Endothelial cell of umbilical vein (primary cell): ENCODE measurements around the gene HMGCL. TPM values are rescaled to one million over a fixed set of nuclear protein-coding genes. Genes with fewer than 3 reads are reported as not detected.

Source experiments
- BruUV-seq: library from RNA; stranded (reverse); fragments of 400-500 nt; replicated peaks from 2 replicates; lab custom pipeline; 2021; lab: Mats Ljungman, UMichigan
- CTCF ChIA-PET: fragments of 300-600, 350-600 bp; sonication (Branson Sonifier 250); formaldehyde crosslinking; loops from one replicate; lab custom pipeline; 2021; ENCODE audit warnings: antibody characterized with exemption, inconsistent platforms; lab: Charles Lee
- POLR2A ChIA-PET: fragments of 300-600, 350-600 bp; sonication (Branson Sonifier 250); formaldehyde crosslinking; loops from one replicate; lab custom pipeline; 2021; ENCODE audit warnings: antibody characterized with exemption, inconsistent platforms; lab: Charles Lee
- DNase-seq: peaks from one replicate; pipeline ENCODE4 v3.0.0-alpha.2; 2011; ENCODE audit warnings: low read depth, low spot score
- FAIRE-seq: peaks from 2 replicates; lab custom pipeline; 2011; peaks lifted over from hg19 to GRCh38; lab: Jason Lieb, UNC
- H2AFZ ChIP-seq: 2 replicates; pipeline ENCODE4 v1.6.0; 2012; ENCODE audit warnings: low read depth, low read length, control low read depth, inconsistent platforms
- H3K27ac ChIP-seq: 2 replicates; pipeline ENCODE4 v1.5.1; 2011; ENCODE audit warnings: low read depth, mild to moderate bottlenecking, control low read depth, low read length, moderate library complexity; ENCODE audit not compliant: insufficient read depth
- H3K27me3 ChIP-seq, 2 experiments: 2 replicates each; pipeline versions ENCODE4 v1.6.0 to v1.6.1; 2011; ENCODE audit warnings: low read length in 2 of 2, mixed read lengths in 1 of 2; ENCODE audit not compliant: control insufficient read depth in 2 of 2, insufficient read depth in 2 of 2
- H3K36me3 ChIP-seq, 2 experiments: 2 replicates in 1 of 2; 3 replicates in 1 of 2; pipeline ENCODE4 v1.5.1; 2011; ENCODE audit warnings: low read length in 2 of 2, mild to moderate bottlenecking in 1 of 2, moderate library complexity in 1 of 2; ENCODE audit not compliant: control insufficient read depth in 2 of 2, insufficient read depth in 2 of 2; ENCODE audit errors: extremely low read depth in 1 of 2
- H3K4me1 ChIP-seq: 3 replicates; pipeline ENCODE4 v1.5.1; 2011; ENCODE audit warnings: mild to moderate bottlenecking, low read length; ENCODE audit not compliant: control insufficient read depth, insufficient read depth; ENCODE audit errors: extremely low read depth
- H3K4me2 ChIP-seq: 2 replicates; pipeline ENCODE4 v1.6.1; 2011; ENCODE audit warnings: low read length, control low read depth, mixed read lengths; ENCODE audit not compliant: insufficient read depth
- H3K4me3 ChIP-seq, 3 experiments: fragments of 200-600 bp in 1 of 3; sonication (generic), shearing (Covaris generic) in 1 of 3; replicated peaks in 1 of 3; 2 replicates each; pipeline ENCODE4 v1.5.1; 2011 to 2016; ENCODE audit warnings: control low read depth in 3 of 3, low read length in 3 of 3, mild to moderate bottlenecking in 2 of 3, inconsistent platforms in 1 of 3, low read depth in 1 of 3, moderate library complexity in 1 of 3; ENCODE audit not compliant: insufficient read depth in 1 of 3
- H3K79me2 ChIP-seq: 2 replicates; pipeline ENCODE4 v1.6.0; 2012; ENCODE audit warnings: low read length, inconsistent platforms; ENCODE audit not compliant: control insufficient read depth, insufficient read depth
- H3K9ac ChIP-seq: replicated peaks from 2 replicates; pipeline ENCODE3; 2011; ENCODE audit warnings: low read length, control low read depth; ENCODE audit not compliant: insufficient read depth; ENCODE audit errors: extremely low read depth
- H3K9me1 ChIP-seq: replicated peaks from 3 replicates; pipeline ENCODE4 v1.6.0; 2011; ENCODE audit warnings: mild to moderate bottlenecking, low read length; ENCODE audit not compliant: control insufficient read depth, insufficient read depth; ENCODE audit errors: extremely low read depth
- H3K9me3 ChIP-seq: replicated peaks from 2 replicates; pipeline ENCODE4 v1.5.1; 2012; ENCODE audit warnings: low read length, inconsistent platforms; ENCODE audit not compliant: control insufficient read depth, insufficient read depth
- H4K20me1 ChIP-seq: replicated peaks from 2 replicates; pipeline ENCODE3; 2011; ENCODE audit warnings: mild to moderate bottlenecking, low read length; ENCODE audit not compliant: control insufficient read depth, insufficient read depth; ENCODE audit errors: extremely low read depth
- CTCF ChIP-seq, 2 donors: IDR thresholded peaks; 1 replicate in 1 of 2; 2 replicates in 1 of 2; pipeline ENCODE4 v1.5.1; 2011; ENCODE audit warnings: low read length in 2 of 2, mild to moderate bottlenecking in 2 of 2, moderate library complexity in 2 of 2, control low read depth in 1 of 2, inconsistent platforms in 1 of 2, low read depth in 1 of 2; ENCODE audit not compliant: insufficient read depth in 1 of 2; ENCODE audit errors: extremely low read depth in 1 of 2
- EZH2 ChIP-seq: IDR thresholded peaks from 2 replicates; pipeline ENCODE4 v1.6.1; 2012; ENCODE audit warnings: borderline replicate concordance, low read depth, mild to moderate bottlenecking, moderate library complexity, low read length, inconsistent platforms; ENCODE audit not compliant: severe bottlenecking
- FOS ChIP-seq: IDR thresholded peaks from 2 replicates; pipeline ENCODE4 v1.6.1; 2011; ENCODE audit warnings: mild to moderate bottlenecking, low read length, moderate library complexity, borderline replicate concordance; ENCODE audit not compliant: insufficient read depth
- GATA2 ChIP-seq: IDR thresholded peaks from 2 replicates; pipeline ENCODE4 v1.7.0; 2011; ENCODE audit warnings: low read depth, mild to moderate bottlenecking, moderate library complexity, mixed read lengths, low read length; ENCODE audit not compliant: insufficient read length, insufficient read depth
- JUN ChIP-seq: IDR thresholded peaks from 2 replicates; pipeline ENCODE4 v1.6.1; 2011; ENCODE audit warnings: borderline replicate concordance, low read depth; ENCODE audit not compliant: insufficient read length, insufficient read depth
- MAX ChIP-seq: IDR thresholded peaks from 2 replicates; pipeline ENCODE4 v1.6.1; 2011; ENCODE audit not compliant: insufficient read depth, insufficient read length
- MYC ChIP-seq: IDR thresholded peaks from one replicate; pipeline ENCODE4 v1.6.1; 2011; ENCODE audit warnings: mild to moderate bottlenecking, low read depth, low read length
- POLR2A ChIP-seq: IDR thresholded peaks from 2 replicates; pipeline ENCODE4 v1.6.1; 2012; ENCODE audit warnings: low read depth, mild to moderate bottlenecking, control low read depth, low read length
- POLR2AphosphoS5 ChIP-seq: IDR thresholded peaks from 2 replicates; pipeline ENCODE4 v1.6.1; 2012; ENCODE audit warnings: low read depth, mild to moderate bottlenecking, control low read depth, low read length, moderate library complexity; ENCODE audit not compliant: insufficient read depth
- dilution Hi-C: fragments of 300-500 bp; cut with MboI; formaldehyde crosslinking; loops from one replicate; pipeline ENCODE4 v1.15.0; 2019; ENCODE audit warnings: low sequenced_read_pairs; ENCODE audit not compliant: extremely low pct_ligation_motif_present
- intact Hi-C: fragments of 100-400 bp; cut with micrococcal nuclease; formaldehyde crosslinking; loops from one replicate; pipeline ENCODE4 v1.10.0; 2022
- polyA plus RNA-seq, 4 experiments: library from polyadenylated mRNA; depleted of rRNA in 3 of 4; stranded (reverse) in 3 of 4; unstranded in 1 of 4; fragments of >200 nt; gene quantifications; 2 replicates each; pipeline versions ENCODE4 v1.2.1 to v1.2.3, GENCODE V29; 2011 to 2012; ENCODE audit warnings: missing spikeins in 1 of 4
- total RNA-seq: library from RNA; stranded (reverse); gene quantifications from 2 replicates; pipeline ENCODE4 v1.2.3, GENCODE V29; 2021

Gene HMGCL
- total and polyA plus RNA-seq, 2 donors (not counting 3 experiments of a cell fraction or from before 2014, with no cell fraction given) = 24.2 to 30.0 TPM

DNA sequence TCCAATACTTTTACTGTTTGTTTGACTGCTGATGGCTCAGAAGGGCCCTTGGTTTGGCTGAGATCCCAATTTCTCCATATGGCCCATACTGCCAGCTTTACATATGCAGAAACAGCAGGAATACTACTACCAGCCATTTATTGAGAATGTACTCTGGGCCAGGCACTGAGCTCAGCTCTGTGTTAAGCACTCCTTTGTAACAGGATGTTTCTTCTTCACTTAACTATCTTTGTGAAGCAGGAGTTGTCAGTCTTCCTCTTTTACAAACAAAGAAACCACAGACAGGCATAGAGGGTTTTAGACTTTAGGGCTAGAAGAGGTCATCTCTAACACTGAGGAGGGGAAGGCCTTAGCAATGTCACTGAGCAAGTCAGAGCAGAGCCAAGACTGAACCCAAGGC, 8.3 kb downstream of the HMGCL start:
- CTCF ChIA-PET = interaction anchor here (0.6 to 2.2 kb wide), 3 partner anchors 22 to 211 kb away, joined by 3 to 5 read pairs (median 3); no protein-coding TSS in a partner anchor
- Histone ChIP-seq H3K9me3 (no peaks in the 10 kb centered on the region), H3K79me2 (no peaks in the 10 kb centered on the region), H3K4me3 (no peak overlapping the region), H3K27ac (no peak overlapping the region), H3K36me3 (peaks cover 0 to 19% of the 10 kb centered on the region in 2 experiments), H3K4me1 (no peaks in the 10 kb centered on the region), H3K9me1 (no peaks in the 10 kb centered on the region), H3K9ac (no peak overlapping the region), H2AFZ (no peak overlapping the region), H3K4me2 (no peak overlapping the region), H3K27me3 (no peaks in the 10 kb centered on the region), H4K20me1 (no peaks in the 10 kb centered on the region)
- no TSS peak for BruUV-seq
- POLR2A ChIA-PET = interaction anchor here (1.7 kb wide), 1 partner anchor 8 kb away, joined by 5 read pairs; the partner anchor contains the start of gene HMGCL
- no peak for TF ChIP-seq CTCF (IDR thresholded peaks at IDR 0.05; ENCODE audit: extremely low read depth in 1 of 2, insufficient read depth in 1 of 2, low read depth in 1 of 2, low read length in 2 of 2)
- no peak for TF ChIP-seq EZH2
- no peak for TF ChIP-seq POLR2AphosphoS5
- TF ChIP-seq GATA2 = no peak
- no peak for TF ChIP-seq FOS
- TF ChIP-seq MYC = no peak
- TF ChIP-seq POLR2A = no peak
- no peak for TF ChIP-seq MAX
- TF ChIP-seq JUN = no peak
- dilution Hi-C loops (no loop called here), intact Hi-C loops (no loop called here)
- no peak for DNase-seq
- no peak for FAIRE-seq
